IPS-18a (cell line): ENCODE measurements around the gene MAPKAPK3.

Source experiments
- H3K27ac ChIP-seq: one replicate; pipeline ENCODE4 v1.5.1; 2013; ENCODE audit warnings: low read length
- H3K27me3 ChIP-seq: one replicate; pipeline ENCODE4 v1.6.1; 2013; ENCODE audit warnings: mild to moderate bottlenecking, low read length; ENCODE audit not compliant: control insufficient read depth, insufficient read depth
- H3K36me3 ChIP-seq: one replicate; pipeline ENCODE4 v1.6.1; 2013; ENCODE audit warnings: low read depth, low read length; ENCODE audit not compliant: control insufficient read depth
- H3K4me1 ChIP-seq: one replicate; pipeline ENCODE4 v1.6.1; 2013; ENCODE audit warnings: low read depth, low read length; ENCODE audit not compliant: control insufficient read depth
- H3K4me3 ChIP-seq: one replicate; pipeline ENCODE4 v1.5.1; 2013; ENCODE audit warnings: low read length
- H3K9ac ChIP-seq: one replicate; pipeline ENCODE4 v1.6.1; 2013; ENCODE audit warnings: mild to moderate bottlenecking, low read length, moderate library complexity
- H3K9me3 ChIP-seq: one replicate; pipeline ENCODE4 v1.6.1; 2013; ENCODE audit warnings: low read depth, low read length; ENCODE audit not compliant: control insufficient read depth

MAPKAPK3 gene

GRCh38 chr3:50577348-50577747, 39.6 kb upstream of the MAPKAPK3 start:
- Histone ChIP-seq H3K4me3 (no peak overlapping the region), H3K36me3 (peaks cover 3% of the 10 kb centered on the region), H3K9ac (no peak overlapping the region), H3K27me3 (no peaks in the 10 kb centered on the region), H3K27ac (no peak overlapping the region), H3K4me1 (no peaks in the 10 kb centered on the region), H3K9me3 (no peaks in the 10 kb centered on the region)

- H3K36me3 ChIP-seq, result peaks cover 3% of the 10 kb centered on the region
- no peak overlapping the region for H3K27ac ChIP-seq
- H3K9me3 ChIP-seq, result no peaks in the 10 kb centered on the region
Observed at GRCh38 chr3:50580683-50581458, 36.1 kb upstream of the MAPKAPK3 start.

GRCh38 chr3:50581459-50581842, 35.5 kb upstream of the MAPKAPK3 start:
- Histone ChIP-seq H3K9me3 (no peaks in the 10 kb centered on the region), H3K4me3 (no peak overlapping the region), H3K4me1 (no peaks in the 10 kb centered on the region), H3K27me3 (no peaks in the 10 kb centered on the region), H3K9ac (no peak overlapping the region), H3K27ac (no peak overlapping the region), H3K36me3 (peaks cover 3% of the 10 kb centered on the region)

More at GRCh38 chr3:50580683-50581458, 36.1 kb upstream of the MAPKAPK3 start:
- H3K4me1 ChIP-seq, result no peaks in the 10 kb centered on the region
- no peak overlapping the region for H3K9ac ChIP-seq
- no peak overlapping the region for H3K4me3 ChIP-seq
- no peaks in the 10 kb centered on the region for H3K27me3 ChIP-seq

GRCh38 chr3:50582083-50582482, 34.9 kb upstream of the MAPKAPK3 start:
- no peaks in the 10 kb centered on the region for H3K9me3 ChIP-seq
- H3K27me3 ChIP-seq, result no peaks in the 10 kb centered on the region
- peaks cover 3% of the 10 kb centered on the region for H3K36me3 ChIP-seq
- H3K27ac ChIP-seq, result no peak overlapping the region
- H3K4me1 ChIP-seq, result no peaks in the 10 kb centered on the region
- no peak overlapping the region for H3K4me3 ChIP-seq
- H3K9ac ChIP-seq, result no peak overlapping the region

GRCh38 chr3:50583897-50584296, 33.1 kb upstream of the MAPKAPK3 start:
- Histone ChIP-seq H3K4me1 (no peaks in the 10 kb centered on the region), H3K9me3 (no peaks in the 10 kb centered on the region), H3K4me3 (no peak overlapping the region), H3K36me3 (no peaks in the 10 kb centered on the region), H3K9ac (no peak overlapping the region), H3K27me3 (no peaks in the 10 kb centered on the region), H3K27ac (no peak overlapping the region)

DNA sequence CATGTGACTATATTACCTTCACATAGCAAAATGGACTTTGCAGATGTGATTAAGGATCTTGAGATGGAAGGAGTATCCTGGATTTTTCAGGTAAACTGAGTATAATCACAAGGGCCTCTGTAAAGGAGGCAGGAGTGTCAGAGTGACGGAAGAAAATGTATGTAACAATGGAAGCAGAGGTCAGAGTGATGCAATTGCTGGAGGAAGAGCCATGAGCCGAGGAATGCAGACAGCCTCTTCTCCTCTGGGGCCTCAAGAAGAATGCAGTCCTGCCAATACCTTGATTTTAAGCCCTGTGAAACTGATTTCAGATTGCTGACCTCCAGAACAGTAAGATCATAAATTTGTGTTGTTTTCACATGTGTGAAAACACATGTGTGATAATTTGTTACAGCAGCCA, 32.6 kb upstream of the MAPKAPK3 start:
- Histone ChIP-seq H3K27me3 (no peaks in the 10 kb centered on the region), H3K36me3 (no peaks in the 10 kb centered on the region), H3K27ac (no peak overlapping the region), H3K4me1 (no peaks in the 10 kb centered on the region), H3K9me3 (no peaks in the 10 kb centered on the region), H3K4me3 (no peak overlapping the region), H3K9ac (no peak overlapping the region)

DNA sequence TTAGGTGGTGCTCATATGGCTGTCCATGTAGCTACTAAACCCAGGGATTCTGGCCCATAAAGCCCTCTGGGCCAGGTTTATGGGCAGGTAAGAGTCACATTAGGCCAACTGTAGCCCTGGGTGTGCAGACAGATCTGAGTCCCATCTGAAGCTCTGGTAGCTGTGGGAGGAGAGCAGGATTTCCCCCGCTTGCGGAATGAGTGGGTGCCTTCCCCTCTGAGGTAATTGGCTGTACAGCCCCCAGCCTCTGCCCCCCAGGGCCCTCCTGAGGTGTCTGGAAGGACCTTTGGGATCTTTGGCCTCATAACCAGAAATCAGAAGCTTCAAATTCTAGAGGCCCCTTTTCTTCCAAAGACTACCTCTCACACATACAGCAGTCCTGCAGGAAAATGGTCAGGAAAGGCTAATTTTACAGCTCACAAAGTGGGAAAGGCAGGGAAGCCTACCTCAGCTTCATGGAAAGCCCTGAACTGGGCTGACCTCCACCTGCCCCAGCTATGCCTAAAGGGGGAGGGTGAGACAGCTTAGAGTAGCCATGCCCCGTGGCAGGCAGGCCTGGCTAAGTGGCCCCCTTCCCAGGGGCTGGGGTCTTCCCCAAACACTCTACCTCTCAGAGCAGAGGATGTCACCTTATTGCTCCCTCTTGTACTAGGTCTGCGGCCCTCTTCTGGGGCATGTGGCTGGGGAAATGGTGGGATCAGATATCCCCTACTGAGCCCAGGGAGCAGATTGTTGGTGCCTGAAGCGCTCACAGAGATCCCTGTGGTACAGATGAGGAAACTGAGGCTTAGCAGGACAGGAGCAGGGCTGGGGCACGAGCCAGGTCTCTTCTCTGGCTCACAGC, 30.8 kb upstream of the MAPKAPK3 start:
- Histone ChIP-seq H3K9ac (no peak overlapping the region), H3K36me3 (no peaks in the 10 kb centered on the region), H3K4me3 (no peak overlapping the region), H3K9me3 (no peaks in the 10 kb centered on the region), H3K27me3 (no peaks in the 10 kb centered on the region), H3K27ac (no peak overlapping the region), H3K4me1 (no peaks in the 10 kb centered on the region)

GRCh38 chr3:50586763-50587070, 30.2 kb upstream of the MAPKAPK3 start:
- Histone ChIP-seq H3K36me3 (no peaks in the 10 kb centered on the region), H3K27me3 (no peaks in the 10 kb centered on the region), H3K4me1 (no peaks in the 10 kb centered on the region), H3K9ac (no peak overlapping the region), H3K9me3 (no peaks in the 10 kb centered on the region), H3K4me3 (no peak overlapping the region), H3K27ac (no peak overlapping the region)

DNA sequence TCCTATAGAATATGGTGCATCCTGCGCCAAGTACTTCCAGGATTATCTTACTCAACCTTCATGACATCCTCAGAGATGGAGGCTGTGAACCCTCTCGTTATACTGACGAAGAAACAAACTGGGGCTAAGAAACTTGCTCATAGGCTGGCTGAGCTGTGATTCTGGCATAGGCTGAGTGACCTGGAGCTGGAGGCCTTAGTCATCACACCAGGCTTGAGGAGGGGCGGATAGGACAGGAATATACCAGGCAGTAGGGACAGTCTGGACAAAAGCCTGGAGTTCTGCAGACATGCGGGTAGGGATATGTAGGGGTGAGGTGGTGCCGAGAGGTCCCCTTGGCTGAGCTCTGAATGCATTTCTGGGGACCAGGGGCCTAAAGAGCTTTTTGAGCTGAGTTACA, 29.6 kb upstream of the MAPKAPK3 start:
- H3K36me3 ChIP-seq, result no peaks in the 10 kb centered on the region

DNA sequence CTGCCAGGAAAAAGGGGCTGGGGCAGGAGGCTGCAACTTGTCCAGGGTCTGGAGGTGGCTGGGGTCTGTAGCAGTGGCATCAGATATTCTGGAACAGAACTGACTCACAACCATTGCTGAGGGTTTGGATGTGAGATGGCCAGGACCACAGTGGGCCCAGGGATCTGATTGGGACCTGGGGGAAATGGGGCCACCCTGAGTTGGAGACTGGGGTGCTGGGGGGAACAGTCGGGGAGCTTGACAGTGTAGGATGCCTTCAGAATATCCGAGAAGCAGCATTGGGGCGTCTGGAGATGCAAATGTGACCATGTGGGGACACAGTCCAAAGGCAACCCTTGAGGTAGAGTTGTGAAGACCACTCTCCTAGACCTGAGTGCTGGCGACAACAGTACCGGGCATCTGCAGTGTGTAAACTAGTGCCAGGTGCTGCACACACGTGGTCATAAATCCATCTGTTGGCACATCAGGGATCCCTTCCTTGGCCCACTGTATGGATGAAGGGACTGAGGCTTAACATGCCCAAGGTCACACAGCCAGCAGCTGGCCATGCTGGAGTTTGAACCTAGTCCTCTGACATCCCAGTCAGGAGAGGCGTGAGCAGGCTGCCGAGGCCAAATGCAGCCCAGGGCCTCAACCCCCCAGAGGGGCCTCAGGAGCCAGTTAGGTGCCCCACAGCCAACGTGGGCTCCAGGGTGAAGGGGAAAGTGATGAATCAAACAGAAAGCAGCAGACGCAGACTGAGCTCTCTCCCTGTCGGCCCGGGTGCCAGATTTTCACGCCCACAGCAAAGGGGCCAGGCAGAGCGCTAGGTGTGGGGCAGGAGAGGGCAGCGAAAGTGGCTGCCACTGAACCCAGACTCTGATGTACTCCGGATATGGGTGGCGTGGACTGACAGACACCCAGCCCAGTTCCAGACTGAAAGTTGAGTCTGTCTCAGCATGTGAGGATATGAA, 28.9 kb upstream of the MAPKAPK3 start:
- Histone ChIP-seq H3K9ac (no peak overlapping the region), H3K27ac (no peak overlapping the region), H3K4me3 (no peak overlapping the region), H3K36me3 (no peaks in the 10 kb centered on the region), H3K9me3 (no peaks in the 10 kb centered on the region), H3K4me1 (no peaks in the 10 kb centered on the region), H3K27me3 (no peaks in the 10 kb centered on the region)

More for the DNA sequence above, 29.6 kb upstream of the MAPKAPK3 start:
- no peaks in the 10 kb centered on the region for H3K9me3 ChIP-seq
- H3K27me3 ChIP-seq, result no peaks in the 10 kb centered on the region
- no peak overlapping the region for H3K4me3 ChIP-seq
- no peaks in the 10 kb centered on the region for H3K4me1 ChIP-seq
- no peak overlapping the region for H3K27ac ChIP-seq
- H3K9ac ChIP-seq, result no peak overlapping the region

DNA sequence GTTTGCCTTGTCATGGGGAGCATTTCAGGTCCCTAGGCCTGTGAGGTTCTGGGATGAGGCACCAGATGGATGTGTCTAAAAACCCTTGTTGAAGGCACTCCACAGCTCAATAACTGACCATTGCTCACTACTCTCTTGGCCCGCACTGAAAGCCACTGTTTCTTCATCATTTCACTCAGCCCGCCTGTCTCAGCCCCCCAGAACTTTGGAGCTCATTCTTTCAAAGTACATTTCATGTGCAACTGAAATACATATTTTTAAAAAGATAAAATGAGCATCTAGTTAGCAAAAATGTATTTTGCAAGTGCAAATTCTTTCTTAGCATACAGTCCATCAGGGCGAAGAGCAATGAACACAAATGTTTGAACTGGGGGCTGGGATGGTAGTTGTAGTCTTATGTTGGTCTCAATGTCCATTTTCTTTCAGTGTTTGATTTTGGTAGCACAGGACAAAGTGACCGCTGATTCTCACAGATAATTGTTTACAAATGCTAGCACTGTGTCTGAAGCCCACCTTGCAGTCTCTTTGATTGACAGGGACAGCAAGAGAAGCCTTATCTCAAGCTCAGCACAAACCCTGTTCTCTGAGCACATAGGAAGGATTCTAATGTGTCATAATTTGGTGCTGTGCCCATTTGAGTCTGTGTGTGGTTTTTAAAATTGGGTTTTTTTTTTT, 28.1 kb upstream of the MAPKAPK3 start:
- no peaks in the 10 kb centered on the region for H3K27me3 ChIP-seq
- H3K27ac ChIP-seq, result no peak overlapping the region
- no peak overlapping the region for H3K9ac ChIP-seq
- no peaks in the 10 kb centered on the region for H3K9me3 ChIP-seq
- H3K36me3 ChIP-seq, result no peaks in the 10 kb centered on the region
- H3K4me3 ChIP-seq, result no peak overlapping the region
- H3K4me1 ChIP-seq, result no peaks in the 10 kb centered on the region
